Smooth muscle cell (in vitro differentiated cells): ENCODE measurements around the gene MYBBP1A. TPM values are rescaled to one million over a fixed set of nuclear protein-coding genes. Genes with fewer than 3 reads are reported as not detected.

Source experiments
- DNase-seq: peaks from one replicate; lab custom pipeline; 2025; ENCODE audit not compliant: unreplicated experiment; lab: John Stamatoyannopoulos, UW
- H2AFZ ChIP-seq: fragments of 200-600 bp; sonication (generic); 2 replicates; pipeline ENCODE4 v1.6.0; 2016; ENCODE audit warnings: antibody characterized with exemption, low read depth, mild to moderate bottlenecking
- H3F3A ChIP-seq: fragments of 200-600 bp; sonication (generic); 2 replicates; pipeline ENCODE4 v1.6.0; 2017; ENCODE audit warnings: antibody characterized with exemption, low read depth
- H3K27ac ChIP-seq: fragments of 200-600 bp; sonication (generic); 2 replicates; pipeline ENCODE4 v1.5.1; 2016; ENCODE audit warnings: low read depth, mild to moderate bottlenecking
- H3K27me3 ChIP-seq: fragments of 200-600 bp; sonication (generic); 2 replicates; pipeline ENCODE4 v1.6.1; 2016; ENCODE audit warnings: low read depth, mild to moderate bottlenecking
- H3K36me3 ChIP-seq: fragments of 200-600 bp; sonication (generic); 2 replicates; pipeline ENCODE4 v1.5.1; 2016; ENCODE audit warnings: low read depth
- H3K4me1 ChIP-seq: fragments of 200-600 bp; sonication (generic); 2 replicates; pipeline ENCODE4 v1.5.1; 2016; ENCODE audit warnings: low read depth
- H3K4me2 ChIP-seq: fragments of 200-600 bp; sonication (generic); 2 replicates; pipeline ENCODE4 v1.6.0; 2016; ENCODE audit warnings: mild to moderate bottlenecking
- H3K4me3 ChIP-seq: fragments of 200-600 bp; sonication (generic); 2 replicates; pipeline ENCODE4 v1.5.1; 2016; ENCODE audit warnings: mild to moderate bottlenecking
- H3K79me2 ChIP-seq: fragments of 200-600 bp; sonication (generic); 2 replicates; pipeline ENCODE4 v1.6.0; 2016; ENCODE audit warnings: low read depth, mild to moderate bottlenecking
- H3K9ac ChIP-seq: fragments of 200-600 bp; sonication (generic); 2 replicates; pipeline ENCODE4 v1.6.0; 2016; ENCODE audit warnings: low read depth
- H3K9me3 ChIP-seq: fragments of 200-600 bp; sonication (generic); replicated peaks from 2 replicates; pipeline ENCODE4 v1.5.1; 2016; ENCODE audit warnings: low read depth
- H4K20me1 ChIP-seq: fragments of 200-600 bp; sonication (generic); 2 replicates; pipeline ENCODE4 v1.6.0; 2016; ENCODE audit warnings: low read depth
- WGBS: methylation state at CpG from one replicate; pipeline ENCODE4 v1.1.7; 2016; ENCODE audit warnings: low lambda C conversion rate; 5-methylcytosine and 5-hydroxymethylcytosine counted together
- polyA plus RNA-seq: library from polyadenylated mRNA; unstranded; fragments of >200 nt; fragmentation: Nextera tagmentation; extraction: Ambion mirVana; gene quantifications from 2 replicates; pipeline ENCODE4 v1.2.1, GENCODE V29; 2016
- total RNA-seq: library from RNA; depleted of rRNA; stranded (reverse); fragments of >200 nt; gene quantifications from 2 replicates; pipeline ENCODE4 v1.2.3, GENCODE V29; 2014
- TF ChIP-seq, protein P1 (sequence below): fragments of 200-600 bp; sonication (generic); IDR thresholded peaks from 2 replicates; pipeline ENCODE4 v1.5.1; 2017; ENCODE audit warnings: borderline replicate concordance, mild to moderate bottlenecking, antibody characterized with exemption; ENCODE audit not compliant: insufficient read depth, poor library complexity, severe bottlenecking

MYBBP1A gene
- total and polyA plus RNA-seq, 2 experiments from 2014 or later, result 18.1 to 33.5 TPM

DNA sequence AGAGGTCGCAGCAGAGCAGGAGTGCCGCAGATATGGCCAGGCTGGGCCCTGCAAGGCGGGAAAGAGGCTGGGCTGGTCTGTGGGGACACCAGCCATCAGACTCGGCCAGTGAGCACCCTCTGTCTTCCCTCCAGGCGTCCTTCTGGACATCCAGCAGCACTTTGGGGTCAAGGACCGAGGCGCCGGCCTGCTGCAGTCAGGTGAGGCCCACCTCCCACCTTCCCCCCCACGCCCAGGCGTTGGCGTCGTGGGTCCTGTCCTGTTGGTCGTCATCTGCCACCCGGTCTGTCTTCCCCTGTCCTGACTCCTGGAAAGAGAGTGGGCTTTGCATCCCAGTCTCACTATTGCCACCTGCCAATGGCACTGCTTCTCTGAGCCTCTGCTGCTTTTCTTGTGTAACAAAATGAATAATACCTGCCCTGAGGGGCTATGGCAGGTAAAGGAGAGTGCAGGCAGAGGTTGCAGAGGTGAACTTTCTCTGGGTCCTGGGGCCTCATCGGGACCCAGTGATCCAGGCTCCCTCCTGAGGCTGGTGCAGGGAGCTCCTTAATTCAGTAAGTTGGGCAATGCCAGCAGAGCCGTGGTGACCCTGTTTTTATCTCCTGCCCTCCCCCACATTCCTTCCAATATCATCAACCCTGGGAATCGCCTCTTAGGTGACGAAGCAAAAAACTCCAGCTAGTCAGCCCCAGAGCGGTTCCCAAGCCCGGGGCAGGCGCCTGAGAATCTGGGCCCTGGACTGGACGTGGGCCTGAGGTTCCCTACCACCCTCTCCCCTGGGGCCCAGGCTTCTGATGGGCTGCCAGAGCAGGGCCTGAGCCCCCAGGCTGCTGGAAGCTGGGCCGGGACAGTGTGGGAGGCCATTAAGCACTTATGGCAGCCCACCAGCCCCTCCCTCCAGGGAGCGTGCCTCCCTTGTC is 41.8 kb downstream of the MYBBP1A start:
- Histone ChIP-seq H3K27ac (peak overlapping the region; percentile 53), H3K27me3 (no peaks in the 10 kb centered on the region), H3K79me2 (no peaks in the 10 kb centered on the region), H3K4me2 (no peak overlapping the region), H4K20me1 (no peaks in the 10 kb centered on the region), H3K4me3 (no peak overlapping the region), H3K36me3 (no peaks in the 10 kb centered on the region), H3K9ac (no peak overlapping the region), H3K9me3 (no peaks in the 10 kb centered on the region), H2AFZ (no peak overlapping the region), H3F3A (no peaks in the 10 kb centered on the region), H3K4me1 (peaks cover 14% of the 10 kb centered on the region)
- DNase-seq, result no peak
- TF ChIP-seq, protein P1, sequence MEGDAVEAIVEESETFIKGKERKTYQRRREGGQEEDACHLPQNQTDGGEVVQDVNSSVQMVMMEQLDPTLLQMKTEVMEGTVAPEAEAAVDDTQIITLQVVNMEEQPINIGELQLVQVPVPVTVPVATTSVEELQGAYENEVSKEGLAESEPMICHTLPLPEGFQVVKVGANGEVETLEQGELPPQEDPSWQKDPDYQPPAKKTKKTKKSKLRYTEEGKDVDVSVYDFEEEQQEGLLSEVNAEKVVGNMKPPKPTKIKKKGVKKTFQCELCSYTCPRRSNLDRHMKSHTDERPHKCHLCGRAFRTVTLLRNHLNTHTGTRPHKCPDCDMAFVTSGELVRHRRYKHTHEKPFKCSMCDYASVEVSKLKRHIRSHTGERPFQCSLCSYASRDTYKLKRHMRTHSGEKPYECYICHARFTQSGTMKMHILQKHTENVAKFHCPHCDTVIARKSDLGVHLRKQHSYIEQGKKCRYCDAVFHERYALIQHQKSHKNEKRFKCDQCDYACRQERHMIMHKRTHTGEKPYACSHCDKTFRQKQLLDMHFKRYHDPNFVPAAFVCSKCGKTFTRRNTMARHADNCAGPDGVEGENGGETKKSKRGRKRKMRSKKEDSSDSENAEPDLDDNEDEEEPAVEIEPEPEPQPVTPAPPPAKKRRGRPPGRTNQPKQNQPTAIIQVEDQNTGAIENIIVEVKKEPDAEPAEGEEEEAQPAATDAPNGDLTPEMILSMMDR, result no peak
- WGBS, result 73% methylated on average over 24 of the region's 24 CpGs

- Histone ChIP-seq H2AFZ (no peak overlapping the region), H3K4me1 (peaks cover 14% of the 10 kb centered on the region), H3K9ac (no peak overlapping the region), H3K27ac (no peak overlapping the region), H4K20me1 (no peaks in the 10 kb centered on the region), H3K9me3 (no peaks in the 10 kb centered on the region), H3K4me2 (no peak overlapping the region), H3K4me3 (no peak overlapping the region), H3K36me3 (no peaks in the 10 kb centered on the region), H3K79me2 (no peaks in the 10 kb centered on the region), H3K27me3 (no peaks in the 10 kb centered on the region), H3F3A (no peaks in the 10 kb centered on the region)
- DNase-seq, result no peak
- WGBS, result 88% methylated on average over 31 of the region's 31 CpGs
- TF ChIP-seq, protein P1, result no peak
These were observed 42.8 kb downstream of the MYBBP1A start for GRCh38 chr17:4512156-4513112.

- TF ChIP-seq, protein P1, result no peak
- H4K20me1 ChIP-seq, result no peaks in the 10 kb centered on the region
- H3K4me2 ChIP-seq, result no peak overlapping the region
- H3K27ac ChIP-seq, result no peak overlapping the region
- no peaks in the 10 kb centered on the region for H3K27me3 ChIP-seq
- H3K4me3 ChIP-seq, result no peak overlapping the region
- H2AFZ ChIP-seq, result no peak overlapping the region
- no peak for DNase-seq
- WGBS, result 71% methylated on average over 10 of the region's 10 CpGs
- H3K36me3 ChIP-seq, result no peaks in the 10 kb centered on the region
- H3K9ac ChIP-seq, result no peak overlapping the region
- H3K9me3 ChIP-seq, result no peaks in the 10 kb centered on the region
- peaks cover 16% of the 10 kb centered on the region for H3K4me1 ChIP-seq
- H3F3A ChIP-seq, result no peaks in the 10 kb centered on the region
- no peaks in the 10 kb centered on the region for H3K79me2 ChIP-seq
These were observed 43.8 kb downstream of the MYBBP1A start for GRCh38 chr17:4511199-4511932.
